GM21825 (cell line): Measurements from ENCODE around the gene VIPR1.

Experiments
- ATAC-seq: cut with Tn5 transposase; IDR thresholded peaks from one replicate; pipeline ENCODE4 v1.9.1; 2021; ENCODE audit warnings: mild to moderate bottlenecking, moderate library complexity; ENCODE audit not compliant: unreplicated experiment

VIPR1 gene

DNA sequence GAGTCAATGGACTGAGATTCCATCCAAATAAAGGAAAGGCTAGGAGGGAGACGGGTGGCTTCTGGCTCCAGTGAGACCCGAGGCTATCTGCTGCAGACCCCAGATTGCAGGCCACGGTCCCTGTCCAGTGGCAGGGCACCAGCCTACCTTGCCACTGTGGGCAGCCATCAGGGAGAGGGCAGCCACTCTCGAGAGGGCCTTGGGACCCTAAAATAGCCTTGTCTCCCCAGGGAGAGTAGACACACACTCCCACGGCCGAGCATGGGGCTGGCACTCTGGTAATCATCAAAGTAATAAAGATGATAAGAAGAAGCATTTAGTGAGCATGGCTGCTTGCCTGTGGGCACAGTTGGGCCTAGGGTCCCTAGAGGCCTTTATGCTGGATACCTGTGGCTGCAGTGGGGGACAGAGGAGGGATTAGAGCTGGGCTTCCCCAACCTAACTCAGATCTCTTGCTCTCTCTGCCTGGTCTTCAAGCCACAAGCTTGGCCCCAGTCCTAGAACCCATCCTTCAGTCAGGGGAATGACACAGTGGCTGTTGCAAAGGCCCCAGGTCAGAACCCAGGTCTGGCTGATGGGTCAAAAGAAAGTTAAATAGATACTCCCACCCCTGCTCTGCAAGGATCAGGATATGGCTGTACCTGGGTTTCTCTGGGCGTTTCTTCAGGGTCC, 9.2 kb upstream of the VIPR1 start:
- no peak for ATAC-seq

GRCh38 chr3:42493798-42494151, 8.7 kb upstream of the VIPR1 start:
- no peak for ATAC-seq

- no peak for ATAC-seq
Observed at GRCh38 chr3:42495393-42495792, 7.0 kb upstream of the VIPR1 start.

GRCh38 chr3:42497009-42497731, 5.3 kb upstream of the VIPR1 start:
- no peak for ATAC-seq

- ATAC-seq: no peak
Observed at GRCh38 chr3:42498034-42498433, 4.4 kb upstream of the VIPR1 start.

DNA sequence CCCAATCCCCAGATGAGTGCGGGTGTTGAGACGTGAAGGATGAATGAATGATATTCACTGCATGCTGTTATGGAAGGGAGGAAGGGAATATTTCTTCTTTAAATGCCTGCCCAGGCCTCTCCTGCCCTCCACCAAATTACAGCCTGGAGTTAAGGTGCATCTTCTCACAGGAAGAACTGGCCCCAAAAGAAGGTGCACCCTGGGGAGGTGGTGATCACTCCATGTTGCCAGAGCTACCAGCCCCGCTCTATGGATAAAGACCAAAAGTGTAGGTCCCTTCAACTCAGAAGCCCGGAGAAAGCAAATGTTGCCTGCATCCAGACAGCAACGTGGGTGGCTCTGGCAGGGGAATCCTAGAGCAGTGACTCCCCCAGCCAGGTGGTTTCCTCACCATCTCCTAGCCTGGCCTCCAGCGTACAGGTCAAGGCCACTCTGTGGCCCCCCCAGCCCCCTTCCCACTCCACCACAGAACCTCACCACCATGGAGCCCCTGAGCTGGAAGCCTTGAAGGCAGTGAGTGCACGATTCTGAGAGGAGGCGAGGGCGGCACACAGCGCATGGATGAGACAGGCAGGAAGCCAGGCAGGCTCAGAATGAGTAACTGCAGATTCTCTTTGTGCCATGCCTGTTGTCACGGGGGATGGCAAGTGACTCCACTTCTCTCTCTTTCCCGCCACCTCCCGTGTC, 3.5 kb upstream of the VIPR1 start:
- ATAC-seq: no peak

GRCh38 chr3:42499478-42499871, 3.0 kb upstream of the VIPR1 start:
- no peak for ATAC-seq

DNA sequence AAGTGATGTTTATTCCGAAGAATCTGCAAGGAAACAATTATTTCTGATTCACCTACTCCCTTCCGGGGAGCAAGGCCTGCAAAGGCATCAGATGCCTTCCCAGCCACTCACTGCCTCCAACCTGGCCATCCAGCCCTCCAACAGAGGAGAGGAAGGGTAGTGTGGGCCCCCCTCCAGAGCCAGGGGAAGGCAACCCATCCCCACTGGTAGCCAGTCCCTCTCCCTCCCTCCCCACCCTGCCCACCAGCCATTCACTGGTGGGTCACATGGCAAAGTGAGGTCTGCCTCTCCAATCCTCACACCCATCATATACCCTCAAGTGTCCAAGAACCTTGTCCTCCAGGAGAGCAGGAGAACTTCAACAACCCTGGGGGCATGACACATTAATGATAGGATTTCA, 2.4 kb upstream of the VIPR1 start:
- ATAC-seq: no peak

DNA sequence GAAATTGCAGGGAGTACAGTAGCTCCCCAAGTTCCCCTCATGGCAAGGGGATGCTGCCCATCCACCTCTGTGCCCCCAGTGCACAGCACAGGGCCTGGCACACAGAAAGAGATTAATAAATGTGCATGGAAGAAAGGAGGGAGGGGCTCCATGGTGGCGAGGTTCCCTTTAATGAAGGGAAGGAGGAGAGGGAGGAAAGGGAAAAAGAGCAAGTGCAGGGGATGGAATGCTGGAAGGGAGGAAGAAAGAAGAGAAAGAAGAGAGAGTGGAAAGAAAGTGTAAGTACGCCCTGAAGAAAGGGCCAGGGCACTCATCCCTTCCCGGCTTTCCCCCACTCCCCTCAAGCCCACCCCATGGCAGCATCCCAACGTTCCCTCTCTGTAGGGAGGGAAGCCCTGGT, 1.5 kb upstream of the VIPR1 start:
- no peak for ATAC-seq

DNA sequence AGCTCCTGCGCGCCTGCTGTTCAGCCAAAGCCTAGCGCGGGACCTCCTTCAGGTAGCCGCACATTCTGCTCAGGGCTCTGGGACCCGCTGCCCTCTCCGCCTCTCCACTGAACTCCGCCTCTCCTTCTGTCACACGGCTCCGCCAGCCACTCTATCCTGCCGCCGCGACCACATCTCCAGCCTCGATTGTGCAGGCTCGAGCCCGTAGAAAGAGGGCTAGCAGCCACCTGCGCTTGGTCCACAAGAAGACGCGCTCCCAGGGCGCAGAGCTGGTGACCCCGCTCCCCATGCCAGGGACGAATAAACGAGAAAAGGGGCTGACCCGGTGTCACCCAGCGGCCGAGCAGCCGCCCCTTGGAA, 1.1 kb upstream of the VIPR1 start:
- no peak for ATAC-seq

DNA sequence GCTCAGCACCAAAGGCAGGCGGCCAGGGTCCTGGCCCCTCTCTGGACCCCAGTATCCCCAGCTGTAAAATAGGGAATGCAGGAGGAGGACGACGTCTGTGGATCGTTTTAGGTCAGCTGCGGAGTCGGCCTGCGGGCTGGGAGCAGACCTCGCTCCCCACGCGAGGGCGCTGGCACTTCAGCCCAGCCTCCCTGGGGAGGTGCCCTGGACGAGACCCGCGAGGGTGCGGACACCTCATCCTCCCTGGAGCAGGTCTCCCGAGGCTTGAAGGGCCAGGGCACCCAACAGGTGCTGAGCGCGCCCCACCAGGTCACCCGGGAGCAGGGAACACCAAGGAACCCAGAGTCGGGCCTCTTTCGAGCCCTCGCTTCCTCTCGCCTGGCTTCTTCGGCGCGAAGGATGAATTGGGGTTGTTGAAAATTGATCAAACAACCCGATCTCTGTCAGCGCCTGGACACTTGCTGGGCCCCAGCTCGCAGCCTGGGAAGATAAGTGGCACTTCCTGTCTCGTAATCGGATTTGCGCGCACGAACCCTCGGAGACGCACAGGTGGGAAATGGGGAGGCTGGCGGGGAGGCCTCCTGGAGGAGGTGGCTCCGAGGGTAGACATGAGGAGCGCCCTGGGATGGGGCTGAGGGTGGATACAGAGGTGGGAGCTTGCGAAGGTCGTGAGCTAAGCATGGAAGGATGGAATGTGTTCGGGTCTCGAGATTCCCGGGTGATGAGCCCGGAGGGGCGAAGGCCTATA, 588 bp upstream of the VIPR1 start:
- ATAC-seq: peak; percentile 14

GRCh38 chr3:42503251-42503924, 945 bp downstream of the VIPR1 start:
- ATAC-seq: no peak

DNA sequence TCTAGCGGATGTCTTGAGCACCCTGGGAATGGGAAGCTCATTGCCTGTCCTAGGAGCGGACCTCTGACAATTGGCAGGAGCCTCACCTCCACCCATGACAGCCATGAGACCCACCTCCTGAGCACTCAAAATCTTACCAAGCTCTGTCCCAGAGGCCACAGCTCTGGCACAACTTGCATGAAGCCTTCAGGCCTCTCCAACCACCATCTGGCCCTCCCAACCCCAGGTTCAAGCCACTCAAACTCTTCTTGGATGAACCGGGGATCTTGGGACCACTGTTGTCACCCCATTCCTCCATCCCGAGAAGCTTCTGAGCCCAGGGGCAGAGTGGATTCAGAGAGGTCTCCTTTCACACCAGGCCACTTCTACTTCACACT, 1.5 kb downstream of the VIPR1 start:
- ATAC-seq: no peak

DNA sequence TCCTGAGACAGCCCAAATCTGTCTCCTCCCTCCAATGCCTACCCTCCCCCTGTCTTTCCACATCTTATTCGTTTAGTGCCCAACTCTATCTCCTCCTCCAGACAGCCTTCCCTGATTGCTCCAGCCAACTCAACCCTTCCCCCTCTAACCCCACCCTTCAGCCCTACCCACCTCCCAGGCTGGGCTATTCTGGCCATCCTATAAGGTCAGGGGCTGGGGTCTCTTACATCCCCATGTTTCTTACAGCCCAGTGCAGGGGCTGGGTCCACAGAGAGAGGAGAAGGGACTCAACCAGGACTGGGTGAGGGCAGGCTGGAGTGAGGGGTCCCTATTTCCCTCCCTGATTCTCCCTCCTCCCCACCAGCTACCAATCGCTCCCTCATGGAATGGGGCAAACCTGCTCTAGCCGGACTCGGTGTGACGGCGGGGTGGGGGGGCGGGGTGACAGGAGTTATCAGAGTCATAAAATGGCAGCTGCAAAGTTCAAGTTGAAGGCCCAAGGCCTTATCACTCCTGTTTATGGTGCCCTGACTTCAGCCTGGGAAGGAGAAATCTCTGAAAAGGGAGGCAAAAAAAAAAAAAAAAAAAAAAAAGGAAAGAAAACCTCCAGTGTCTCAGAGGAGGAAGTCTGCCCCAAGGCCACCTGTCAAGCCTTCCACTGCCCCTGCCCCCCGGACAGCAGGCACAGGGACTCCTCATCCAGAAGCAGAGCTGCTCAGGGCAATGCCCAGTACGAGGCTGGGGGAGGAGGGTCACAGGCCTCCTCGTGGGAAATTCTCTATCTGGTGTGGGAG, 2.1 kb downstream of the VIPR1 start:
- ATAC-seq: no peak

DNA sequence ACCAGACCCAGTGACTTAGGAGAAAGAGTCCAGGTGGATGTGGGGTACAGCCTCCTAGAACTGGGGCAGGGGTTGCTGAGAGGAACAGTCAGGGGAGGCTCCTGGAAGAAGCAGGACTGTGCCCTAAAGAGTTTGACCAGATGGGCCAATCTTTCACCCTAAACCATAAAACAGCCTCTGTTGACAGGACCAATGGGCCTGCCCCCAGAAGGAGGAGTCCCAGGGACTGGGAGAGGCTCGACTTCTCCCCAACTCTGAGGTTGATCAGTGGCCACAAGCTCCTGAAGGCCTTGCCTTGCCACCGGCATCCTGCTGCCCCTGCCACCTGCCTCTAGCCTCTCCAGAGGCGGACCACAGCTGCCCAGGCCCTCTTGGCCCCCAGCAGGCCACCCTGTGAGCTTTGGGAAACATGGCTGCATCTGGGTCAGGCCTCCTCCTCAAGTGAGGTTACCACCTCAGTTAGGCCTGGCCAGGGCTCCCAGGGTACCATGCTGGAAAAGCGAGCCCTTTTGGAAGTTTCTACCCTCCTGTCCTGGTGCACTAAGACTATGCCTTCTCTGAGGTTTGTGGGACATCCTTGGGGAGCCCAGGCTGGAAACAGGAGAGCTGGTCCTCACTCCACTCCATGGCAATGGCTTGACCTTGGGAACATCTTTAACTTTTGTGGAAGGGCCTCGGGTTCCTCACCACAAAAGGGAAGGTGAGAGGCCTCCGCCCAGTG, 2.8 kb downstream of the VIPR1 start:
- no peak for ATAC-seq

- no peak for ATAC-seq
Observed at GRCh38 chr3:42505849-42506410, 3.5 kb downstream of the VIPR1 start.

DNA sequence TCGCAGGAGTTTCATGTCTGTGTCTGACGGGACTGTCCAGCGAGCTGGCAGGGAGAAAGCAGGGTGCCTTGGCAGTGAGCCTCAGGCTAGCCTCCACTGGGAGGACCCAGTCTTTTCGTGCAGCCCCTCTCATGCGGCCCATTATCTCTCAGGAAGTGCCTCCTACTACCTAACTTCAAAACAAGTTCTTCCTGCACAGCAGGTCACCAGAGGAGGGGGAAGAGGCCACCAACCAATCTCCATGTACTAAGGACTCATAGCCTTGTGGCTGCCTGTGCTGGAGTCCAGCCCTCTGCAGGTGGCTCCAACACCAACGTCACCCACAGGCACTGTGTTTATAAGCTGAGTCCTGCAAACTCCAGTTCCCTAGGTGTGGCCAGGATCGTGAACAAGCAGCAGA, 4.8 kb downstream of the VIPR1 start:
- ATAC-seq: no peak

- ATAC-seq: no peak
Observed at GRCh38 chr3:42507761-42508335, 5.4 kb downstream of the VIPR1 start.

- ATAC-seq: no peak
Observed at GRCh38 chr3:42508562-42508961, 6.1 kb downstream of the VIPR1 start.
